Cardiac muscle cell (in vitro differentiated cells and primary cell): Measurements from ENCODE around the gene ERMP1. TPM values are rescaled to one million over a fixed set of nuclear protein-coding genes. Genes with fewer than 3 reads are reported as not detected.
"Not testable (repeated sequence)": the region's sequence is repeated elsewhere in the genome, so short reads cannot be mapped to it uniquely, and the experiment has no call there.

Experiments
- DNase-seq, 2 donors: peaks; one replicate each; pipeline versions ENCODE4 v3.0.0 to v3.0.0-alpha.2; 2010 to 2017; ENCODE audit warnings: low read depth in 1 of 2, low spot score in 1 of 2
- H3K27ac ChIP-seq: fragments of 200-600 bp; sonication (generic); 2 replicates; pipeline ENCODE4 v1.5.1; 2016
- H3K27me3 ChIP-seq: fragments of 200-600 bp; sonication (generic); 2 replicates; pipeline ENCODE4 v1.6.0; 2016; ENCODE audit warnings: control low read depth
- H3K36me3 ChIP-seq: fragments of 200-600 bp; sonication (generic); 2 replicates; pipeline ENCODE4 v1.5.1; 2016; ENCODE audit warnings: control low read depth
- H3K4me1 ChIP-seq: fragments of 200-600 bp; sonication (generic); 2 replicates; pipeline ENCODE4 v1.8.1; 2017; ENCODE audit warnings: low read depth, mild to moderate bottlenecking, mixed run types
- H3K4me3 ChIP-seq: fragments of 200-600 bp; sonication (generic); 2 replicates; pipeline ENCODE4 v1.5.1; 2016; ENCODE audit warnings: mild to moderate bottlenecking
- H3K9me3 ChIP-seq: fragments of 200-600 bp; sonication (generic); 2 replicates; pipeline ENCODE4 v1.5.1; 2017; ENCODE audit warnings: low read depth, mild to moderate bottlenecking, control low read depth
- polyA plus RNA-seq: library from polyadenylated mRNA; unstranded; fragments of >200 nt; fragmentation: Nextera tagmentation; extraction: Ambion mirVana; gene quantifications from 2 replicates; pipeline ENCODE4 v1.2.1, GENCODE V29; 2016
- total RNA-seq: library from RNA; depleted of rRNA; stranded (reverse); fragments of >200 nt; gene quantifications from 2 replicates; pipeline ENCODE4 v1.2.3, GENCODE V29; 2016
- TF ChIP-seq, protein P1 (sequence below): IDR thresholded peaks from 2 replicates; pipeline ENCODE4 v1.5.1; 2012; ENCODE audit warnings: low read depth, mild to moderate bottlenecking, low read length

ERMP1 gene
- 12.9 and 31.5 TPM in 2 replicates for total RNA-seq
- 18.1 and 36.0 TPM in 2 replicates for polyA plus RNA-seq

- H3K27me3 ChIP-seq, result no peaks in the 10 kb centered on the region
Measured at GRCh38 chr9:5832538-5833529, at the start of gene ERMP1. TSS of gene ERMP1 (minus strand) at chr9:5833117. CDS start at chr9:5833027, 90 bp downstream.

DNA sequence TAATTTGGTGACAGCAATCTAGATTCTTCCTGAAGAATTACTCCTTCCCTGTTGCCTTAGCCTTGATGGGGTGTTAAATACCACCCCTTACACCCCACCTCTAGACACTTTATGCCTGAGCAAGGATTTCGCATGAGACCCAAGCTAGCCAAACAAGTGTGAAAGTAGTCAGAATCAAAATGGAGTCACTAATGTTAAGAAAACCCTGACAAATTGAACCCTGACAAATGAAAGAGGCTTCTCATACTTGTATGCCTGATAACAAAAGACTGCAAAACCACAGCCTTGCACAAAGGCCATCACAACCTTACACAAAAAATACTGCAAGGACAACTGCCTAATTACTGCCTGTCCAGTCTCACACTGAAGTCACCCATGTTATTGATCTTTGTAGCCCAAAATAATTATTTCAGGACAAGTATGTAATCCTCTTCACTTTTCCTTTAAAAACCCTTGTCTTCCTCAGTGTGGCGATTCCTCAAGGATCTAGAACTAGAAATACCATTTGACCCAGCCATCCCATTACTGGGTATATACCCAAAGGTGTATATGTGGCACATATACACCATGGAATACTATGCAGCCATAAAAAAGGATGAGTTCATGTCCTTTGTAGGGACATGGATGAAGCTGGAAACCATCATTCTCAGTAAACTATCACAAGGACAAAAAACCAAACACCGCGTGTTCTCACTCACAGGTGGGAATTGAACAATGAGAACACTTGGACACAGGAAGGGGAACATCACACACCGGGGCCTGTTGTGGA is 49.5 kb upstream of the ERMP1 start:
- not testable (repeated sequence) for H3K9me3 ChIP-seq, H3K27me3 ChIP-seq, H3K27ac ChIP-seq, DNase-seq, H3K36me3 ChIP-seq, H3K4me3 ChIP-seq, H3K4me1 ChIP-seq

More at GRCh38 chr9:5832538-5833529, at the start of gene ERMP1:
- Histone ChIP-seq H3K36me3 (no peaks in the 10 kb centered on the region), H3K9me3 (no peaks in the 10 kb centered on the region), H3K4me3 (peak within 1 kb of the TSS; percentile 69), H3K4me1 (peaks cover 5% of the 10 kb centered on the region), H3K27ac (peak within 1 kb of the TSS; percentile 41)
- TF ChIP-seq, protein P1, sequence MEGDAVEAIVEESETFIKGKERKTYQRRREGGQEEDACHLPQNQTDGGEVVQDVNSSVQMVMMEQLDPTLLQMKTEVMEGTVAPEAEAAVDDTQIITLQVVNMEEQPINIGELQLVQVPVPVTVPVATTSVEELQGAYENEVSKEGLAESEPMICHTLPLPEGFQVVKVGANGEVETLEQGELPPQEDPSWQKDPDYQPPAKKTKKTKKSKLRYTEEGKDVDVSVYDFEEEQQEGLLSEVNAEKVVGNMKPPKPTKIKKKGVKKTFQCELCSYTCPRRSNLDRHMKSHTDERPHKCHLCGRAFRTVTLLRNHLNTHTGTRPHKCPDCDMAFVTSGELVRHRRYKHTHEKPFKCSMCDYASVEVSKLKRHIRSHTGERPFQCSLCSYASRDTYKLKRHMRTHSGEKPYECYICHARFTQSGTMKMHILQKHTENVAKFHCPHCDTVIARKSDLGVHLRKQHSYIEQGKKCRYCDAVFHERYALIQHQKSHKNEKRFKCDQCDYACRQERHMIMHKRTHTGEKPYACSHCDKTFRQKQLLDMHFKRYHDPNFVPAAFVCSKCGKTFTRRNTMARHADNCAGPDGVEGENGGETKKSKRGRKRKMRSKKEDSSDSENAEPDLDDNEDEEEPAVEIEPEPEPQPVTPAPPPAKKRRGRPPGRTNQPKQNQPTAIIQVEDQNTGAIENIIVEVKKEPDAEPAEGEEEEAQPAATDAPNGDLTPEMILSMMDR, result peak; percentile 76
- peak; percentile 88 to 90 for DNase-seq

DNA sequence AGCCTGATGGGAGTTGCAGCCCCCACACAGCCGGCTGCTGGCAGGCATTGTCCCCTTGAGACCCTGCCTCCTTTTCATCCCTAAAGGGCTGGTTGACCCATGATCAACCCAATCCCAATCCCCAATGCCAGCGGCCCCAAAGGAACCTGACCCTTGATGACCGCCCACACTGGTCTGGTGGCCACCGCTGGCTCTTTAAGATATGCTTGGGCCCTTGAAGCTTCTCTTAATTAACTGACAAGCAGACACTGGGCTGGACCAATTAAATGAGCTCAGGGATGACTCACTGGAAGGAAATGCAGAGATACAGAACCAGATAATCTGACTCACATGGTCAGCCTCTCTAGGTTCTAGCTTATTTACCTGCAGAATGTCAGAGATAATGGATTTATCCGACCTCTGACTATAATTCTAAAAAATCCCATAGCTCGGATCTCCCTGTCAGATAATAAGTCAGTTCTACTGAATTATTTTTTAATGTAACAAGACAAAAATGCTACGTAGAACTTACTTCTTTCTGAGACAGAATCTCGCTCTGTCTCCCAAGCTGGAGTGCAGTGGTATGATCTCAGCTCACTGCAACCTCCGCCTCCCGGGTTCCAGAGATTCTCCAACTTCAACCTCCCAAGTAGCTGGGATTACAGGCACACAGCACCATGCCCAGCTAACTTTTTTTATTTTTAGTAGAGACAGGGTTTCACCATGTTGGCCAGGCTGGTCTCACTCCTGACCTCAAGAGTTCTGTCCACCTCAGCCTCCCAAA is 46.7 kb upstream of the ERMP1 start:
- no peak overlapping the region for H3K4me3 ChIP-seq
- no peak overlapping the region for H3K27ac ChIP-seq
- H3K9me3 ChIP-seq, result no peaks in the 10 kb centered on the region
- TF ChIP-seq, protein P1, result no peak
- H3K4me1 ChIP-seq, result no peaks in the 10 kb centered on the region
- DNase-seq, result peak in 1 of 2 donors; percentile 77
- H3K27me3 ChIP-seq, result no peaks in the 10 kb centered on the region
- no peaks in the 10 kb centered on the region for H3K36me3 ChIP-seq

DNA sequence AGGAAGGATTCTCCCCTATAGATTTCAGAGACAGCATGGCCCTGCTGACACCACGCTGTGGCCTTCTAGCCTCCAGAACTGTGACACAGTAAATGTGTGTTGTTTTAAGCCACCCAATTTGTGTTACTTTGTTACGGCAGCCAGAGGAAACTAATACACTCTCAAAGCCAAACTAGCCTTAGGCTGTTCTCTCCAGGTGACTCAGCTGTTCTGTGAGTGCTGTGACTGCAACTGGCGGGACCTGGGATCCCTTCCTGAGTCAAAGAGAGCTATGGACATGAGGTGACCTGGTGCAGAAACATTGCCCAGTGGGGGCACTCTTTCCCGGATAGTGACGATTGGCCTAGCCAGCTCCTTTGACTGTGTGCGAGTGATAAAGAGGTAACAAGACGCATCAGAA is 43.8 kb upstream of the ERMP1 start:
- H3K27me3 ChIP-seq, result no peaks in the 10 kb centered on the region
- H3K4me1 ChIP-seq, result no peaks in the 10 kb centered on the region
- no peaks in the 10 kb centered on the region for H3K9me3 ChIP-seq
- no peak for DNase-seq
- H3K4me3 ChIP-seq, result no peak overlapping the region
- no peak overlapping the region for H3K27ac ChIP-seq
- TF ChIP-seq, protein P1, result no peak
- no peaks in the 10 kb centered on the region for H3K36me3 ChIP-seq

GRCh38 chr9:5876026-5876425 is 43.1 kb upstream of the ERMP1 start:
- DNase-seq, result no peak
- Histone ChIP-seq H3K27me3 (no peaks in the 10 kb centered on the region), H3K4me1 (no peaks in the 10 kb centered on the region), H3K27ac (no peak overlapping the region), H3K9me3 (no peaks in the 10 kb centered on the region), H3K36me3 (no peaks in the 10 kb centered on the region), H3K4me3 (no peak overlapping the region)
- TF ChIP-seq, protein P1, result no peak
